Mesothelial cell of epicardium (in vitro differentiated cells): ENCODE measurements around the gene KPNA1. TPM values are rescaled to one million over a fixed set of nuclear protein-coding genes. Genes with fewer than 3 reads are reported as not detected.

ENCODE experiments used
- DNase-seq, 2 experiments: peaks; one replicate each; pipeline ENCODE4 v3.0.0; 2021; ENCODE audit warnings: low spot score in 2 of 2; ENCODE audit not compliant: unreplicated experiment in 2 of 2
- H3K27ac Mint-ChIP-seq: 2 replicates; pipeline ENCODE4 v1.8.0; 2021; ENCODE audit warnings: mixed read lengths
- H3K27me3 Mint-ChIP-seq: 2 replicates; pipeline ENCODE4 v1.8.0; 2021; ENCODE audit warnings: low read depth, mixed read lengths
- H3K36me3 Mint-ChIP-seq: 2 replicates; pipeline ENCODE4 v1.8.0; 2021; ENCODE audit warnings: mixed read lengths
- H3K4me1 Mint-ChIP-seq: 2 replicates; pipeline ENCODE4 v1.8.0; 2021; ENCODE audit warnings: mixed read lengths
- H3K4me3 Mint-ChIP-seq: 2 replicates; pipeline ENCODE4 v1.8.0; 2021; ENCODE audit warnings: mild to moderate bottlenecking, moderate library complexity, mixed read lengths
- H3K9me3 Mint-ChIP-seq: 2 replicates; pipeline ENCODE4 v1.8.0; 2021; ENCODE audit warnings: mixed read lengths
- CTCF ChIP-seq: fragments of 200-600 bp; sonication (generic); IDR thresholded peaks from one replicate; pipeline ENCODE4 v1.5.0; 2021; ENCODE audit warnings: antibody characterized with exemption; ENCODE audit not compliant: unreplicated experiment
- total RNA-seq: library from RNA; stranded (reverse); gene quantifications from 3 replicates; pipeline ENCODE4 v1.2.1, GENCODE V29; 2021

The KPNA1 gene
- total RNA-seq, 1 donor from 2014 or later, result 66.3 TPM

- TF ChIP-seq CTCF, result no peak
- peaks cover 12% of the 10 kb centered on the region for H3K36me3 Mint-ChIP-seq
Measured at GRCh38 chr3:122407946-122408345, 106.8 kb downstream of the KPNA1 start.

GRCh38 chr3:122406198-122406597 is 108.5 kb downstream of the KPNA1 start:
- H3K27me3 Mint-ChIP-seq, result no peaks in the 10 kb centered on the region
- no peaks in the 10 kb centered on the region for H3K4me1 Mint-ChIP-seq
- no peak for DNase-seq
- peaks cover 12% of the 10 kb centered on the region for H3K36me3 Mint-ChIP-seq
- no peaks in the 10 kb centered on the region for H3K9me3 Mint-ChIP-seq
- no peak for TF ChIP-seq CTCF
- H3K27ac Mint-ChIP-seq, result no peak overlapping the region
- H3K4me3 Mint-ChIP-seq, result no peak overlapping the region

More at GRCh38 chr3:122407946-122408345, 106.8 kb downstream of the KPNA1 start:
- H3K4me1 Mint-ChIP-seq, result peaks cover 2% of the 10 kb centered on the region
- no peak overlapping the region for H3K4me3 Mint-ChIP-seq
- H3K9me3 Mint-ChIP-seq, result no peaks in the 10 kb centered on the region
- H3K27me3 Mint-ChIP-seq, result no peaks in the 10 kb centered on the region
- DNase-seq, result no peak
- no peak overlapping the region for H3K27ac Mint-ChIP-seq

- H3K4me1 Mint-ChIP-seq, result no peaks in the 10 kb centered on the region
- H3K36me3 Mint-ChIP-seq, result peaks cover 11% of the 10 kb centered on the region
- H3K27ac Mint-ChIP-seq, result no peak overlapping the region
- TF ChIP-seq CTCF, result no peak
- DNase-seq, result no peak
- H3K27me3 Mint-ChIP-seq, result no peaks in the 10 kb centered on the region
- H3K9me3 Mint-ChIP-seq, result no peaks in the 10 kb centered on the region
- H3K4me3 Mint-ChIP-seq, result no peak overlapping the region
Measured at GRCh38 chr3:122405015-122405414, 109.7 kb downstream of the KPNA1 start.

- no peak for DNase-seq
- no peaks in the 10 kb centered on the region for H3K27me3 Mint-ChIP-seq
- no peak for TF ChIP-seq CTCF
- peaks cover 11% of the 10 kb centered on the region for H3K36me3 Mint-ChIP-seq
- H3K4me1 Mint-ChIP-seq, result no peaks in the 10 kb centered on the region
- no peaks in the 10 kb centered on the region for H3K9me3 Mint-ChIP-seq
- no peak overlapping the region for H3K4me3 Mint-ChIP-seq
- H3K27ac Mint-ChIP-seq, result no peak overlapping the region
Measured at GRCh38 chr3:122403489-122403888, 111.2 kb downstream of the KPNA1 start.

- no peak overlapping the region for H3K27ac Mint-ChIP-seq
- H3K4me1 Mint-ChIP-seq, result peaks cover 12% of the 10 kb centered on the region
- H3K4me3 Mint-ChIP-seq, result no peak overlapping the region
- no peak for TF ChIP-seq CTCF
- H3K36me3 Mint-ChIP-seq, result no peaks in the 10 kb centered on the region
- H3K9me3 Mint-ChIP-seq, result no peaks in the 10 kb centered on the region
- DNase-seq, result no peak
- H3K27me3 Mint-ChIP-seq, result no peaks in the 10 kb centered on the region
Measured at GRCh38 chr3:122398920-122399319, 115.8 kb downstream of the KPNA1 start.

- H3K27ac Mint-ChIP-seq, result no peak overlapping the region
- peaks cover 23% of the 10 kb centered on the region for H3K4me1 Mint-ChIP-seq
- H3K36me3 Mint-ChIP-seq, result no peaks in the 10 kb centered on the region
- H3K4me3 Mint-ChIP-seq, result no peak overlapping the region
- DNase-seq, result no peak
- H3K9me3 Mint-ChIP-seq, result no peaks in the 10 kb centered on the region
- no peak for TF ChIP-seq CTCF
- H3K27me3 Mint-ChIP-seq, result no peaks in the 10 kb centered on the region
Measured at GRCh38 chr3:122397201-122397600, 117.5 kb downstream of the KPNA1 start.
